Measurements from ENCODE around the gene MBD1. TPM values are rescaled to one million over a fixed set of nuclear protein-coding genes. Genes with fewer than 3 reads are reported as not detected.

The MBD1 gene
- total RNA-seq, 2 donors from 2014 or later: 77.1 to 79.6 TPM

- DNase-seq: no peak
- no peaks in the 10 kb centered on the region for H3K4me1 Mint-ChIP-seq
- H3K27me3 ChIP-seq (ENCODE audit: control insufficient read depth, insufficient read depth, low read length, poor library complexity, severe bottlenecking): no peaks in the 10 kb centered on the region
- H3K27me3 Mint-ChIP-seq (ENCODE audit: insufficient read depth): peaks cover 22% of the 10 kb centered on the region
- H3K36me3 Mint-ChIP-seq (ENCODE audit: low read depth): no peaks in the 10 kb centered on the region
- H3K9me3 ChIP-seq (ENCODE audit: control insufficient read depth, low read length): no peaks in the 10 kb centered on the region
- no peak overlapping the region for H3K4me3 Mint-ChIP-seq
- no peak overlapping the region for H3K27ac Mint-ChIP-seq
- H3K9me3 Mint-ChIP-seq: no peaks in the 10 kb centered on the region
- H3K9ac ChIP-seq (ENCODE audit: extremely low read depth, low read length, poor library complexity, severe bottlenecking): no peak overlapping the region
- no peaks in the 10 kb centered on the region for H3K4me1 ChIP-seq (ENCODE audit: control insufficient read depth, insufficient read depth, low read length)
- no peak overlapping the region for H3K27ac ChIP-seq (ENCODE audit: low read depth, low read length)
- no peak for TF ChIP-seq CTCF (conservative IDR thresholded peaks at IDR 0.05)
- no peaks in the 10 kb centered on the region for H3K36me3 ChIP-seq (ENCODE audit: control insufficient read depth, insufficient read depth, low read length)
- no peak overlapping the region for H3K4me3 ChIP-seq (ENCODE audit: low read length)
- 82 to 92% methylated on average over 3 to 5 of the region's 5 CpGs for WGBS, 2 experiments (ENCODE audit: insufficient coverage in 1 of 2, insufficient read length in 1 of 2)
These were observed 39.4 kb upstream of the MBD1 start for GRCh38 chr18:50320719-50321118.

DNA sequence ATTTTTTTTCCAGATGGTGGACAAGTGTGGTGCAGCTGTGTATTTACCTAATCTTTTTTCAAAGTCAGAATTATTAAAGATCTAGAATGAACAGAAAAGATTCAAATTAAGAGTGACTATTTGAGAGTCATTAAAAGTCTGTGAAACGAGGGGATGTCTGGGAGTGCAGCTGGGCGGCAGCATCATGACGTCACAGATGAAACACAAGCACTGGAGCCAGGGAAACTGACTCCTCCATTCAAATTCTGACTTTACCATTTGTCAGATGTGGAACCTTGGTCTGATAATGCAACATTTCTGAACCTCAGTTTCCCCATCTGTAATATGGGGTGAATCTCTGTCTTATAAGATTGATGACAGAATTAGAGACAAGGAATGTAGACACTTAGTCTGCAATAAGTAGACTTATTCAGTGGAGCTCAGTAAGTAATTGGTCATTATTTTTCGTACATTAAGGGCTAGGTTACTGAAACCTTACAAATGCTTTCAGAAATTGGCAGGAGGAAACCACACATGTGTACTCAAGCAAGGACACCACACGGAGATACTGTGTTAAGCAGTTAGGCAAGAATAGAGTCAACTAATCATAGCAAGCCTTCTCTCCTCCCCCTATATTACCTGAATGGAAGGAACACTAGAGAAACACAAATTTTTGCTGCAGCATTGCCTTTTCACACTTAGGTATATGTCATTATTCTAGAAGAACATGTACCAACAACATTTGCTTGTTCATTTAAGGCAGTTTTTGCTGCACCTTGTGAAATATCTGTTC lies 34.0 kb upstream of the MBD1 start:
- Mint-ChIP-seq H3K27ac (no peak overlapping the region), H3K9me3 (no peaks in the 10 kb centered on the region), H3K36me3 (ENCODE audit: low read depth) (no peaks in the 10 kb centered on the region), H3K4me1 (no peaks in the 10 kb centered on the region), H3K4me3 (no peak overlapping the region), H3K27me3 (ENCODE audit: insufficient read depth) (peaks cover 45% of the 10 kb centered on the region)
- Histone ChIP-seq H3K4me3 (ENCODE audit: low read length) (no peak overlapping the region), H3K27ac (ENCODE audit: low read depth, low read length) (no peak overlapping the region), H3K9me3 (ENCODE audit: control insufficient read depth, low read length) (no peaks in the 10 kb centered on the region), H3K36me3 (ENCODE audit: control insufficient read depth, insufficient read depth, low read length) (no peaks in the 10 kb centered on the region), H3K9ac (ENCODE audit: extremely low read depth, low read length, poor library complexity, severe bottlenecking) (no peak overlapping the region), H3K4me1 (ENCODE audit: control insufficient read depth, insufficient read depth, low read length) (no peaks in the 10 kb centered on the region), H3K27me3 (ENCODE audit: control insufficient read depth, insufficient read depth, low read length, poor library complexity, severe bottlenecking) (peaks cover 5% of the 10 kb centered on the region)
- no peak for TF ChIP-seq CTCF (conservative IDR thresholded peaks at IDR 0.05)
- DNase-seq: no peak
- WGBS, 2 experiments (ENCODE audit: insufficient coverage in 1 of 2, insufficient read length in 1 of 2): 82 to 97% methylated on average over 5 of the region's 5 CpGs

DNA sequence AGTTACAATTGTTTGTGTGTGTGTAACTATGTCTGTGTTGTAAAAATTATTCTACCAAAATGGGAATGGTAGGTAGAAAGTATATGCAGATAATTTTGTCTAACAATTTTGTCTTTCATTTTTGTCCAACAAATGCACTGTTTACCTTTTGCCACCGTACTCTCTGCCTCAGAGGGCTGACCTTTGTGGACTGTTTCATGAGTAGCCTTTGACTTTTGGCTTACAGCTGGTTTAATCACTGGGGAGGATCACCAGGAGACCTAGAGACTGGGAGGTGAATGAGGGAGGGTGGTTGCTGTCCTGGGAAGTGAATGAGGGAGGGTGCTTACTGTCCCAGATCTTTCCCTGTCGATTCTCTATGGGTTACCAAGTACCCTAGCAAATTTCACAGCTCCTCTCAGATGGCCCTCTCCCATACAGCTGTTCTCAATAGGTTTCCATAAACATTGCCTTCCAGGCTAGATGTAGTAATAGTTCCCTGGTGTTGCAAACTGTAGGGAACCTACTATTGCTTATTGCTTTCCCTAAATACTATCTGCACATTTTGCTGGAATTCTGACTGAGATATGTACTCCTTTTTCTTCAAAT lies 32.6 kb upstream of the MBD1 start:
- WGBS, 2 experiments (ENCODE audit: insufficient coverage in 1 of 2, insufficient read length in 1 of 2): 66 to 100% methylated on average over 1 to 2 of the region's 2 CpGs
- H3K9ac ChIP-seq (ENCODE audit: extremely low read depth, low read length, poor library complexity, severe bottlenecking): no peak overlapping the region
- peaks cover 58% of the 10 kb centered on the region for H3K27me3 Mint-ChIP-seq (ENCODE audit: insufficient read depth)

More for the DNA sequence above, 32.6 kb upstream of the MBD1 start:
- Mint-ChIP-seq H3K4me1 (no peaks in the 10 kb centered on the region), H3K9me3 (no peaks in the 10 kb centered on the region), H3K4me3 (no peak overlapping the region), H3K27ac (no peak overlapping the region), H3K36me3 (ENCODE audit: low read depth) (no peaks in the 10 kb centered on the region)
- no peak overlapping the region for H3K27ac ChIP-seq (ENCODE audit: low read depth, low read length)
- DNase-seq: no peak
- no peak for TF ChIP-seq CTCF (conservative IDR thresholded peaks at IDR 0.05)
- peaks cover 5% of the 10 kb centered on the region for H3K27me3 ChIP-seq (ENCODE audit: control insufficient read depth, insufficient read depth, low read length, poor library complexity, severe bottlenecking)
- no peak overlapping the region for H3K4me3 ChIP-seq (ENCODE audit: low read length)
- no peaks in the 10 kb centered on the region for H3K9me3 ChIP-seq (ENCODE audit: control insufficient read depth, low read length)
- H3K4me1 ChIP-seq (ENCODE audit: control insufficient read depth, insufficient read depth, low read length): no peaks in the 10 kb centered on the region
- H3K36me3 ChIP-seq (ENCODE audit: control insufficient read depth, insufficient read depth, low read length): no peaks in the 10 kb centered on the region

All from endodermal cell (in vitro differentiated cells).